Fibroblast of lung (primary cell): ENCODE results near the gene TM9SF2. TPM values are rescaled to one million over a fixed set of nuclear protein-coding genes. Genes with fewer than 3 reads are reported as not detected.

ENCODE experiments used
- DNase-seq, 2 donors: peaks; one replicate each; pipeline versions ENCODE4 v3.0.0 to v3.0.0-alpha.2; 2010; ENCODE audit warnings: low read depth in 2 of 2
- H2AFZ ChIP-seq: 2 replicates; pipeline ENCODE4 v1.5.1; 2012; ENCODE audit warnings: low read length, control low read depth, inconsistent platforms
- H3K27ac ChIP-seq: 2 replicates; pipeline ENCODE4 v1.5.1; 2011; ENCODE audit warnings: low read length, control low read depth; ENCODE audit not compliant: insufficient read depth
- H3K27me3 ChIP-seq: 2 replicates; pipeline ENCODE4 v1.5.1; 2011; ENCODE audit warnings: mild to moderate bottlenecking, low read length; ENCODE audit not compliant: control insufficient read depth, insufficient read depth
- H3K36me3 ChIP-seq: 2 replicates; pipeline ENCODE4 v1.5.1; 2011; ENCODE audit warnings: low read length; ENCODE audit not compliant: control insufficient read depth, insufficient read depth
- H3K4me1 ChIP-seq: 2 replicates; pipeline ENCODE4 v1.5.1; 2011; ENCODE audit warnings: low read length; ENCODE audit not compliant: control insufficient read depth, insufficient read depth; ENCODE audit errors: extremely low read depth
- H3K4me2 ChIP-seq: 2 replicates; pipeline ENCODE4 v1.5.1; 2011; ENCODE audit warnings: low read length, control low read depth; ENCODE audit not compliant: insufficient read depth; ENCODE audit errors: extremely low read depth
- H3K4me3 ChIP-seq, 4 experiments: fragments of 200-600 bp in 1 of 4; sonication (generic) in 1 of 4; replicated peaks in 1 of 4; 2 replicates each; pipeline ENCODE4 v1.5.1; 2011 to 2016; ENCODE audit warnings: low read length in 4 of 4, low read depth in 3 of 4, mild to moderate bottlenecking in 3 of 4, control low read depth in 2 of 4, inconsistent platforms in 1 of 4, mixed read lengths in 1 of 4; ENCODE audit not compliant: insufficient read depth in 1 of 4; ENCODE audit errors: control extremely low read depth in 1 of 4
- H3K79me2 ChIP-seq: 2 replicates; pipeline ENCODE4 v1.5.1; 2012; ENCODE audit warnings: mild to moderate bottlenecking, low read length, inconsistent platforms; ENCODE audit not compliant: control insufficient read depth, insufficient read depth
- H3K9ac ChIP-seq: 2 replicates; pipeline ENCODE4 v1.5.1; 2011; ENCODE audit warnings: mild to moderate bottlenecking, low read length, control low read depth; ENCODE audit not compliant: insufficient read depth
- H3K9me3 ChIP-seq: 2 replicates; pipeline ENCODE4 v1.5.1; 2012; ENCODE audit warnings: low read depth, low read length; ENCODE audit not compliant: control insufficient read depth, insufficient read depth
- H4K20me1 ChIP-seq: 2 replicates; pipeline ENCODE4 v1.5.1; 2011; ENCODE audit warnings: low read length; ENCODE audit not compliant: control insufficient read depth, insufficient read depth; ENCODE audit errors: extremely low read depth
- CTCF ChIP-seq, 2 donors: IDR thresholded peaks in 1 of 2; conservative IDR thresholded peaks in 1 of 2; 1 replicate in 1 of 2; 2 replicates in 1 of 2; pipeline ENCODE4 v1.5.1; 2011 to 2012; ENCODE audit warnings: low read length in 2 of 2, control low read depth in 1 of 2, inconsistent platforms in 1 of 2, low read depth in 1 of 2, mild to moderate bottlenecking in 1 of 2
- EZH2 ChIP-seq: IDR thresholded peaks from 2 replicates; pipeline ENCODE4 v1.5.1; 2012; ENCODE audit warnings: low read length, control low read depth, mild to moderate bottlenecking; ENCODE audit errors: missing control alignments
- polyA plus RNA-seq, 2 donors: library from polyadenylated mRNA; depleted of rRNA in 1 of 2; stranded (reverse) in 1 of 2; unstranded in 1 of 2; fragments of >200 nt; gene quantifications; 2 replicates each; pipeline ENCODE4 v1.2.1, GENCODE V29; 2011 to 2012; ENCODE audit warnings: missing spikeins in 1 of 2
- total RNA-seq: library from RNA; depleted of rRNA; stranded (reverse); fragments of >200 nt; gene quantifications from 2 replicates; pipeline ENCODE4 v1.2.1, GENCODE V29; 2014

Gene TM9SF2
- total and polyA plus RNA-seq, 2 donors (not counting 1 experiment from before 2014, with no cell fraction given): 109 to 149 TPM

GRCh38 chr13:99572131-99572530 is 70.9 kb downstream of the TM9SF2 start:
- no peak overlapping the region for H3K4me3 ChIP-seq
- H3K4me1 ChIP-seq: no peaks in the 10 kb centered on the region
- H3K27me3 ChIP-seq: no peaks in the 10 kb centered on the region
- no peak overlapping the region for H2AFZ ChIP-seq
- H3K4me2 ChIP-seq: no peak overlapping the region
- no peaks in the 10 kb centered on the region for H4K20me1 ChIP-seq
- no peaks in the 10 kb centered on the region for H3K36me3 ChIP-seq
- no peaks in the 10 kb centered on the region for H3K79me2 ChIP-seq
- H3K9me3 ChIP-seq: no peaks in the 10 kb centered on the region
- H3K9ac ChIP-seq: no peak overlapping the region
- TF ChIP-seq EZH2 (no peak), CTCF (conservative IDR thresholded peaks at IDR 0.05 in 1 of 2, IDR thresholded peaks at IDR 0.05 in 1 of 2; ENCODE audit: low read depth in 1 of 2, low read length in 2 of 2) (no peak)
- no peak overlapping the region for H3K27ac ChIP-seq
- peak in 1 of 2 donors; percentile 35 for DNase-seq

- Histone ChIP-seq H3K9ac (no peak overlapping the region), H3K79me2 (no peaks in the 10 kb centered on the region), H3K9me3 (no peaks in the 10 kb centered on the region), H4K20me1 (no peaks in the 10 kb centered on the region), H3K4me2 (no peak overlapping the region), H2AFZ (no peak overlapping the region), H3K27ac (no peak overlapping the region), H3K4me1 (no peaks in the 10 kb centered on the region), H3K4me3 (no peak overlapping the region), H3K27me3 (no peaks in the 10 kb centered on the region), H3K36me3 (no peaks in the 10 kb centered on the region)
- DNase-seq: peak in 1 of 2 donors; percentile 26
- TF ChIP-seq EZH2: no peak
- TF ChIP-seq CTCF (conservative IDR thresholded peaks at IDR 0.05 in 1 of 2, IDR thresholded peaks at IDR 0.05 in 1 of 2; ENCODE audit: low read depth in 1 of 2, low read length in 2 of 2): no peak
Measured at GRCh38 chr13:99572921-99573320, 71.6 kb downstream of the TM9SF2 start.

GRCh38 chr13:99575376-99576120 is 74.3 kb downstream of the TM9SF2 start:
- no peaks in the 10 kb centered on the region for H3K4me1 ChIP-seq
- no peaks in the 10 kb centered on the region for H3K79me2 ChIP-seq
- H4K20me1 ChIP-seq: no peaks in the 10 kb centered on the region
- no peaks in the 10 kb centered on the region for H3K36me3 ChIP-seq
- DNase-seq: no peak
- no peak overlapping the region for H3K27ac ChIP-seq
- TF ChIP-seq CTCF (conservative IDR thresholded peaks at IDR 0.05 in 1 of 2, IDR thresholded peaks at IDR 0.05 in 1 of 2; ENCODE audit: low read depth in 1 of 2, low read length in 2 of 2) (no peak), EZH2 (no peak)
- no peaks in the 10 kb centered on the region for H3K27me3 ChIP-seq
- H3K4me2 ChIP-seq: no peak overlapping the region
- H3K9ac ChIP-seq: no peak overlapping the region
- no peaks in the 10 kb centered on the region for H3K9me3 ChIP-seq
- no peak overlapping the region for H3K4me3 ChIP-seq
- no peak overlapping the region for H2AFZ ChIP-seq
